IPS DF 6.9 (cell line): ENCODE data around the gene XRCC1.
"Not testable (repeated sequence)": the region's sequence is repeated elsewhere in the genome, so short reads cannot be mapped to it uniquely, and the experiment has no call there.

Source experiments
- DNase-seq: peaks from one replicate; pipeline ENCODE4 v3.0.0-alpha.2; 2013; ENCODE audit warnings: low read depth, low spot score
- H3K27ac ChIP-seq: one replicate; pipeline ENCODE4 v1.5.1; 2013; ENCODE audit warnings: low read length, control low read depth
- H3K27me3 ChIP-seq: 2 replicates; pipeline ENCODE4 v1.6.1; 2013; ENCODE audit warnings: mild to moderate bottlenecking, low read length; ENCODE audit not compliant: control insufficient read depth, insufficient read depth
- H3K36me3 ChIP-seq: 2 replicates; pipeline ENCODE4 v1.6.1; 2013; ENCODE audit warnings: low read length; ENCODE audit not compliant: control insufficient read depth, insufficient read depth
- H3K4me1 ChIP-seq: 2 replicates; pipeline ENCODE4 v1.6.1; 2013; ENCODE audit warnings: low read length; ENCODE audit not compliant: control insufficient read depth, insufficient read depth
- H3K4me3 ChIP-seq: 2 replicates; pipeline ENCODE4 v1.5.1; 2013; ENCODE audit warnings: mild to moderate bottlenecking, low read length
- H3K9me3 ChIP-seq: 2 replicates; pipeline ENCODE4 v1.6.1; 2013; ENCODE audit warnings: low read length, inconsistent platforms; ENCODE audit not compliant: control insufficient read depth, insufficient read depth
- WGBS: extraction: QIAGEN DNeasy Blood & Tissue Kit; methylation state at CpG from one replicate; pipeline ENCODE4 v1.1.7; 2013; ENCODE audit warnings: mixed read lengths, missing lambda C conversion rate; ENCODE audit not compliant: insufficient read length, insufficient coverage; 5-methylcytosine and 5-hydroxymethylcytosine counted together

The XRCC1 gene

DNA sequence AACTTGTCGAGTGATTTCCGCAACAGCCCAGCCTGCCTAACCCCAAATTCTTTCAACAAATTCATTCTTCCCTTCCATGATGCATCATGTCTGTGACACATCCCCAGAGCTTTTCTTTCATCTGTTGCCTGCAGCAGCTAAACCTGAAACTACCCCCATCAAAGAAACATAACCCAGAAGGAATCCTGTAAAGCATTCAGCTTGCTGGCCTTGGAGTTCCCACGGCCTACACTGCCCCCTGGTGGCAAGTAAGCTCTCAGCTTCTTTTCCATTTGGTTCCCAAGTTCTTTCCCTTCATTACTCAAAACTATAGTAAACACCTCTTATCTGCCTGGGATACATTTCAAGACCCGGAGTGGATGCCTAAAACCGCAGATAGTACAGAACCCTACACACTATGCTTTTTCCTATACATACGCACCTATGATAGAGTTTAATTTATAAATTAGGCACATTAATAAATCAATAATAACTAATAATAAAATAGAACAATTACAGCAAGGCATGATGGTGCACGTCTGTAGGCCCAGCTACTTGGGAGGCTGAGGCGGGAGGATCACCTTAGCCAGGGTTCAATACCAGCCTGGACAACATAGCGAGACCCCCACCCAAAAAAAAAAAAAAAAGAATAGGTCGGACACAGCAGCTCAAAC is 55.8 kb downstream of the XRCC1 start:
- H3K4me1 ChIP-seq = no peaks in the 10 kb centered on the region
- H3K27ac ChIP-seq = no peak overlapping the region
- no peak overlapping the region for H3K4me3 ChIP-seq
- WGBS = no CpG with 5 or more reads among the region's 10 CpGs
- H3K9me3 ChIP-seq = no peaks in the 10 kb centered on the region
- no peak for DNase-seq
- no peaks in the 10 kb centered on the region for H3K36me3 ChIP-seq
- no peaks in the 10 kb centered on the region for H3K27me3 ChIP-seq

DNA sequence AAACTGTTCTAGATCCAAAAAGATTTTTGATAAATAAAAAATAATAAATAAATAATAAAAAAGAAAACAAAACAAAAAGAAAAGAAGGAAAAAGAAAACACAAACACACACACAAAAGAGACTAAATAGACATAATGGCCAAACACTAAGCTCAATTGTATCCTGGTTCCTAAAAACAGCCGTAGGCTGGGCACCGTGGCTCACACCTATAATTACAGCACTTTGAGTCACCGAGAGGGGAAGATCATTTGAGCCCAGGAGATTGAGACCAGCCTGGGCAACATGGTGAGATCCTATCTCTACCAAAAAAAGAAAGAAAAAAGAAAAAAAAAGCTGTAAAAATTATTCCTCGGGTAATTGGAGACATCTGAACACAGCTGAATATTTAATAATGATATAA is 57.3 kb downstream of the XRCC1 start:
- no peaks in the 10 kb centered on the region for H3K4me1 ChIP-seq
- no peak overlapping the region for H3K27ac ChIP-seq
- no peaks in the 10 kb centered on the region for H3K36me3 ChIP-seq
- DNase-seq = no peak
- no peaks in the 10 kb centered on the region for H3K9me3 ChIP-seq
- no CpG with 5 or more reads among the region's 4 CpGs for WGBS
- H3K27me3 ChIP-seq = no peaks in the 10 kb centered on the region
- no peak overlapping the region for H3K4me3 ChIP-seq

DNA sequence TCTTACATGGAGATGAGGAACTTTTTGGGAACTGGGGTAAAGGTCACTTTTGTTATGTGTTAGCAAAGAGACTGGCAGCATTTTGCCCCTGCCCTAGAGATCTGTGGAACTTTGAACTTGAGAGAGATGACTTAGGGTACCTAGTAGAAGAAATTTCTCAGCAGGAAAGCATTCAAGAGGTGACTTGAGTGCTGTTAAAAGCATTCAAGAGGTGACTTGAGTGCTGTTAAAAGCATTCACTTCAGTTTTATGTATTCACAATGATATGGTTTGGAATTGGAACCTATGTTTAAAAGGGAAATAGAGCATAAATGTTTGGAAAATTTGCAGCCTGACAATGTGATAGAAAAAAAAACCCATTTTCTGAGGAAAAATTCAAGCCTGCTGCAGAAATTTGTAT is 62.9 kb downstream of the XRCC1 start:
- H3K27ac ChIP-seq, DNase-seq, H3K4me3 ChIP-seq, H3K27me3 ChIP-seq, H3K9me3 ChIP-seq, H3K36me3 ChIP-seq, H3K4me1 ChIP-seq: not testable (repeated sequence)

DNA sequence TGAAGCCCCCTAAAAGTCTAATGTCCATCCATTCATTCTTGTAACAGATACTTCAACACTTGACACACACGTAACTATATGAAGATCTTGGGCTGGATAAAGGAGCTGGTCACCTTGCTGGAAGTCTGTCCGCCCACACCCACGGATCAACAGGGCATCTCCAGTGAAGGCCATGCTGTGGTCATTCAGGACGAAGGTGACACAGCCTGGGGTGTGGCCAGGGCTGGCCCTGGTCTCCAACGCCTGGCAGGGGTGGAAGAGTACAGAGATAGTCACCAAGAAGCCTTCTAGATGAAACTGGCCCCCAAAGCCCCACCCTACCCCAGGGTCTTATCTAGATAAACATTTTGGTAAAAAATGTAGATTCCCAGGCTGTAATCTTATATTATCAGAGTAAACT is 64.0 kb downstream of the XRCC1 start:
- Histone ChIP-seq H3K4me3 (no peak overlapping the region), H3K27me3 (no peaks in the 10 kb centered on the region), H3K27ac (no peak overlapping the region), H3K9me3 (no peaks in the 10 kb centered on the region), H3K36me3 (no peaks in the 10 kb centered on the region), H3K4me1 (no peaks in the 10 kb centered on the region)
- DNase-seq = no peak
- no CpG with 5 or more reads among the region's 5 CpGs for WGBS

DNA sequence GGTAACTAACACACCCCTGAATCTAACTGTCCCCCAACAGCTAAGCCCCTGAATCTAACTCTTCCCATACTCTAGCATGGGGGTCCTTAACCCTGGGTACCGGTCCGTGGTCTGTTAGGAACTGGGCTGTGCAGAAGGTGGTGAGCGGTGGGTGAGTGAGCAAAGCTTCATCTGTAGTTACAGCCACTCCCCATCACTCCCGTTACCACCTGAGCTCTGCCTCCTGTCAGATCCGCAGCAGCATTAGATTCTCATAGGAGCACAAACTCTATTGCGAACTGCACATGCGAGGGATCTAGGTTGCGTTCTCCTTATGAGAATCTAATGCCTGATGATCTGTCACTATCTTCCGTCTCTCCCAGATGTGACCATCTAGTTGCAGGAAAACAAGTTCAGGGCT is 64.6 kb downstream of the XRCC1 start:
- DNase-seq = no peak
- Histone ChIP-seq H3K9me3 (no peaks in the 10 kb centered on the region), H3K27ac (no peak overlapping the region), H3K36me3 (no peaks in the 10 kb centered on the region), H3K4me3 (no peak overlapping the region), H3K27me3 (no peaks in the 10 kb centered on the region), H3K4me1 (no peaks in the 10 kb centered on the region)
- WGBS = no CpG with 5 or more reads among the region's 9 CpGs

DNA sequence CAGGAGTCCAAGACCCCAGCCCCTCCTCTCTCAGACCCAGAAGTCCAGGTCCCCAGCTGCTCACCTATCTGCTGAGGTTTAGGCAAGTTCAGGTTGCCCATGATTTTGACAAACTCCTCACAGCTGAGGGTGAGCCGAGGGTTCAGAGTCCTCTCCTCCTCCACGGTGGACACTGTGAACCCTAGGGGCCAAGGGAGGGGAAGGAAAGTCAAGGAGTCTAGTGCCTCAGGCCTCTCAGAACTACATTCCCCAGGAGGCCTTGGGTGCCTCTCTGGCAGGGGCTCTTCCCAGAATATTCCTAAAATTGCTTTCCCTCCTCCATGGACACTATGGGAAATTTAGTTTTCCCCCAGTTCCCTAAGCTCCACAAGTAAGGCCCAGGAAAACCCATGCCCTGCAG is 67.4 kb downstream of the XRCC1 start:
- Histone ChIP-seq H3K27me3 (peaks cover 2% of the 10 kb centered on the region; the same call in 1 of the 2 replicates), H3K4me3 (no peak overlapping the region), H3K9me3 (no peaks in the 10 kb centered on the region), H3K27ac (no peak overlapping the region), H3K36me3 (no peaks in the 10 kb centered on the region), H3K4me1 (no peaks in the 10 kb centered on the region)
- no CpG with 5 or more reads among the region's 2 CpGs for WGBS
- DNase-seq = no peak

DNA sequence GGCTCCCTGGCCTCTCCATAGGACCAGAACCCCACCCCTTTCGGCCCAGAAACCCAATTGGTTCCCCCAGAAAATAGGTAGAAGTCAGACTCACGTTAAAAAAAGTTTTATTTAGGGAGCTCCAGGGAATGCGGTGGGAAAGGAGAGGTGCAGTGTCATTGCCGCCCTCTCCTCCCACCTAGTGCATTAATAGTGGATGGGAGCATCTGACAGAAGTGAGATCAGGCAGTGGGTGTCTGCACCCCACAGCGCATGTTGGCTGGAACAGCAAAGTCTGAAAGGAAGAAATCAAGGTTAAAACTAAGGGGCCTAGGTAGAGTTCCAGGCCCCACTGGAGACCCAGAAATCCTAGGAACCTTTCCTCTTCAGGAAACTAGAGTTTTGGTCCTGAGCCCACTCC is 68.7 kb downstream of the XRCC1 start:
- H3K9me3 ChIP-seq = no peaks in the 10 kb centered on the region
- H3K4me1 ChIP-seq = 0 out of 2 replicates have a peak, but pooled peaks cover 1% of the 10 kb centered on the region
- peaks cover 3% of the 10 kb centered on the region; the same call in 1 of the 2 replicates for H3K27me3 ChIP-seq
- H3K36me3 ChIP-seq = no peaks in the 10 kb centered on the region
- WGBS = no CpG with 5 or more reads among the region's 5 CpGs
- no peak overlapping the region for H3K27ac ChIP-seq
- H3K4me3 ChIP-seq = no peak overlapping the region
- DNase-seq = no peak

DNA sequence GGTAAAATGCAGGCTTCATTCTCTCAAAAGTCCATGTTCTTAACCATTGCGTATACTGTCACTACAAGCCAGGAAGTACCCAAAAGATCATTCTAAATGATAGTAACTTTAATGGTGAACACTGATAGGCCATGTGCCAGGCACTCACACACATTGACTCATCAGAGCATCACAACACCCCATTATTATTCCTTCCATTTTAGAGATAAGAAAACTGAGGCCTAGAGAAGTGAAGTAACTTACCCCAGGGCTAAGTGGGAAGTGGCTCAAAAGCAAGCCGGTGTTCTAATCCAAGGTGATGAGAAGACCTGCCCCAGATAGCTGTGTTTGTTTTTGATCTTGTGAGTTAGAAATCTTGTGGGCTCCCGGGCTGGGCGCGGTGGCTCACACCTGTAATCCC is 69.4 kb downstream of the XRCC1 start:
- Histone ChIP-seq H3K4me1 (0 out of 2 replicates have a peak, but pooled peaks cover 4% of the 10 kb centered on the region), H3K27ac (no peak overlapping the region), H3K9me3 (no peaks in the 10 kb centered on the region), H3K4me3 (no peak overlapping the region), H3K27me3 (peaks cover 3% of the 10 kb centered on the region; the same call in 1 of the 2 replicates), H3K36me3 (no peaks in the 10 kb centered on the region)
- WGBS = no CpG with 5 or more reads among the region's 5 CpGs
- DNase-seq = no peak

DNA sequence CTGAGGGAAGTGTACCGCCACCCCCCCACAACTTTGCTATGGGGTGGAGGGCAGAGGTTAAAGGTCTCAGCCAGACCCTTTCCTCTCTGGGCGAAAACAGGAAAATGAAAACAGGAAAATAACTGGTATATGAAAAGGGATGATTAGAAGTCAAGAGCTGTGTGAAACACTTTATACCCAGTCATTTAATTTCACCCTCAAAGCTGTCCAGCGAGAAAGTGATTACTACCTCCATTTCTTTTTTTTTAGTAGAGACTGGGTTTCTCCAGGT is 70.2 kb downstream of the XRCC1 start:
- H3K9me3 ChIP-seq = no peaks in the 10 kb centered on the region
- no CpG with 5 or more reads among the region's 3 CpGs for WGBS
- 0 out of 2 replicates have a peak, but pooled peaks cover 4% of the 10 kb centered on the region for H3K4me1 ChIP-seq
- H3K27ac ChIP-seq = no peak overlapping the region
- peaks cover 3% of the 10 kb centered on the region; the same call in 1 of the 2 replicates for H3K27me3 ChIP-seq
- no peak for DNase-seq
- H3K36me3 ChIP-seq = no peaks in the 10 kb centered on the region
- peak overlapping the region; percentile 74; the same call in 1 of the 2 replicates for H3K4me3 ChIP-seq

DNA sequence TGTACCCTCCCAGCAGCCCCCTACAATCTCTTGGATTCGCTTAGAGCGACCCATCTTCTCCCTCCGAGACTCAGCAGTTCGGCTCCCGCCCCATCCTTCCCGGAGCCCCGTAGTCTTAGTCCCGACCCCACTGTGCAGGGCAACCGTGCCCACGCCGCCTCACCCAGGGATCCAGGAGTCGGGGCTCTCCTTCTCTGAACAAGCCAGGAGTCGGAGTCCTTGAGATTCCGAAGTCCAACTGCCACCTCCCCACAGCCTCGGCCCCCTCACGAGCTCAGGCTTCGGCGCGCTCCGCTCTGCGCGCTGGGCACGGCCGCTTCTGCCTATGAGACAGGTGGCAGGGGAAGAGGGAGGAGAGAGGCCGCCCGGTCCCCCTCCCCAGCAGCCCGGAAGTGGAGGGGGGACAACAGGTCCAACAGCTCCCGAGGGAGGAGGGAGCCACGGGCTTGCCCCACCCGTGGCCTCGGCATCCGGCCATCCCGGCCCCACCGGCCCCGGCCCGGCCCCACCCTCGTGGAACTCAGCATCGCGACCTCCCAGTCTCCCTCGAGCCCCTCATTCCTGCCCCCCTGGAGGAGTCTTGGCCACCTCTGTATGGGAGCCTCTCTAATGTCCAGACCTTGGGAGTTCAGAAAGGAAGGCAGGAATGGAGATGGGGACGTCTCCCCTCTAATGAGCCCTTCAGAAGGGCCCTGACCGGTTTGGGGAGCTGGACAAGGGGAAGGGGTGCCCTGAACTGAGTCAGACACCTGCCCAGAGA is 70.7 kb downstream of the XRCC1 start, which contains the start of gene PHLDB3:
Gene PHLDB3, minus strand, starts transcription at position 321 of the 760 bp plus-strand sequence. CDS start 628 bp downstream, outside the sequence.
- Histone ChIP-seq H3K27ac (no peak within 1 kb of the TSS), H3K4me1 (0 out of 2 replicates have a peak, but pooled peaks cover 4% of the 10 kb centered on the region), H3K36me3 (no peaks in the 10 kb centered on the region), H3K4me3 (peak within 1 kb of the TSS; percentile 74), H3K27me3 (peaks cover 3% of the 10 kb centered on the region; the same call in 1 of the 2 replicates), H3K9me3 (no peaks in the 10 kb centered on the region)
- no peak for DNase-seq
- no CpG with 5 or more reads among the region's 42 CpGs for WGBS
